GM12878 (cell line): ENCODE results near the gene CNR2. TPM values are rescaled to one million over a fixed set of nuclear protein-coding genes. Genes with fewer than 3 reads are reported as not detected.
A peak's percentile ranks its signal among the peaks of the same experiment; 100 is the strongest.

Source experiments
- BCL11A ChIP-seq: IDR thresholded peaks from 2 replicates; pipeline ENCODE4 v1.6.1; 2011; ENCODE audit warnings: low read depth, low read length
- CHD4 ChIP-seq: fragments of 200-600 bp; sonication (generic); IDR thresholded peaks from 2 replicates; pipeline ENCODE4 v1.6.1; 2016; ENCODE audit warnings: mild to moderate bottlenecking
- ESRRA ChIP-seq: IDR thresholded peaks from 2 replicates; pipeline ENCODE4 v1.6.1; 2012; ENCODE audit warnings: mild to moderate bottlenecking, low read length, improper control_type of control experiment
- FOXM1 ChIP-seq: IDR thresholded peaks from 2 replicates; pipeline ENCODE4 v1.6.1; 2012; ENCODE audit warnings: low read depth, mild to moderate bottlenecking, inconsistent platforms, low read length, moderate library complexity
- KLF5 ChIP-seq: fragments of 450-650 bp; IDR thresholded peaks from 2 replicates; pipeline ENCODE4 v1.6.1; 2014; ENCODE audit warnings: mild to moderate bottlenecking; ENCODE audit not compliant: partially characterized antibody
- MEF2A ChIP-seq: IDR thresholded peaks from 2 replicates; pipeline ENCODE4 v1.6.1; 2011; ENCODE audit warnings: low read depth, mild to moderate bottlenecking, low read length, moderate library complexity; ENCODE audit not compliant: insufficient read depth
- MEF2B ChIP-seq: fragments of 450-650 bp; IDR thresholded peaks from 2 replicates; pipeline ENCODE4 v1.6.1; 2018; ENCODE audit warnings: mild to moderate bottlenecking, moderate library complexity; ENCODE audit not compliant: partially characterized antibody, poor library complexity, severe bottlenecking
- NRF1 ChIP-seq: conservative IDR thresholded peaks from 2 replicates; pipeline ENCODE4 v1.6.1; 2011; ENCODE audit warnings: mild to moderate bottlenecking, low read depth, low read length, improper control_type of control experiment
- POLR2A ChIP-seq: IDR thresholded peaks from 2 replicates; pipeline ENCODE4 v1.6.1; 2011; ENCODE audit warnings: low read depth, mild to moderate bottlenecking, low read length
- RAD21 ChIP-seq: IDR thresholded peaks from 2 replicates; pipeline ENCODE4 v1.6.1; 2011; ENCODE audit warnings: mild to moderate bottlenecking, low read depth, low read length, moderate library complexity; ENCODE audit not compliant: insufficient read depth
- REST ChIP-seq: IDR thresholded peaks from 2 replicates; pipeline ENCODE4 v1.6.1; 2012; ENCODE audit warnings: mild to moderate bottlenecking, low read depth, low read length
- SMC3 ChIP-seq: IDR thresholded peaks from 2 replicates; pipeline ENCODE4 v1.6.1; 2011; ENCODE audit warnings: low read length, improper control_type of control experiment, borderline replicate concordance
- SP1 ChIP-seq: IDR thresholded peaks from one replicate; pipeline ENCODE4 v1.6.1; 2011; ENCODE audit warnings: low read depth, low read length
- SRF ChIP-seq, 2 experiments: IDR thresholded peaks; 2 replicates each; pipeline ENCODE4 v1.6.1; 2011; ENCODE audit warnings: low read depth in 2 of 2, low read length in 2 of 2, mild to moderate bottlenecking in 1 of 2, moderate library complexity in 1 of 2
- TCF12 ChIP-seq: IDR thresholded peaks from 2 replicates; pipeline ENCODE4 v1.6.1; 2011; ENCODE audit warnings: low read depth, mild to moderate bottlenecking, low read length
- YBX1 ChIP-seq: fragments of 450-650 bp; IDR thresholded peaks from 2 replicates; pipeline ENCODE4 v1.6.1; 2016; ENCODE audit warnings: antibody characterized with exemption
- YY1 ChIP-seq: IDR thresholded peaks from 2 replicates; pipeline ENCODE4 v1.6.1; 2011; ENCODE audit warnings: low read depth, mild to moderate bottlenecking, low read length
- ZSCAN29 ChIP-seq: fragments of 450-650 bp; IDR thresholded peaks from 2 replicates; pipeline ENCODE4 v1.6.1; 2017; ENCODE audit warnings: mild to moderate bottlenecking, moderate library complexity
- polyA plus RNA-seq, 11 experiments: library from polyadenylated mRNA; depleted of rRNA in 4 of 11; unstranded in 6 of 11; stranded (reverse) in 5 of 11; fragments of >200 nt; fragmentation: Nextera tagmentation in 4 of 11; fragmentation: Illumina TruSeq in 1 of 11; extraction: Ambion mirVana in 4 of 11; extraction: Trizol in 1 of 11; gene quantifications; 1 replicate in 1 of 11; 2 replicates in 10 of 11; pipeline versions ENCODE4 v1.2.1 to v1.2.3, GENCODE V29; 2011 to 2016; ENCODE audit warnings: inconsistent platforms in 2 of 11, missing spikeins in 2 of 11, low read depth in 1 of 11
- total RNA-seq, 4 experiments: library from RNA; depleted of rRNA in 3 of 4; stranded (reverse); fragments of >200 nt in 3 of 4; fragmentation: Illumina TruSeq in 1 of 4; extraction: Trizol in 1 of 4; gene quantifications; 2 replicates each; pipeline versions ENCODE4 v1.2.1 to v1.2.3, GENCODE V29; 2013 to 2021
- TF ChIP-seq, protein P1 (sequence below): fragments of 450-650 bp; IDR thresholded peaks from 2 replicates; pipeline ENCODE4 v1.6.1; 2016; ENCODE audit warnings: mild to moderate bottlenecking, moderate library complexity, borderline replicate concordance
- TF ChIP-seq, protein P2 (sequence below): IDR thresholded peaks from 2 replicates; pipeline ENCODE4 v1.6.1; 2012; ENCODE audit warnings: low read length, inconsistent platforms
- TF ChIP-seq, protein P3 (sequence below): fragments of 450-650 bp; IDR thresholded peaks from 2 replicates; pipeline ENCODE4 v1.6.1; 2017; ENCODE audit warnings: mild to moderate bottlenecking

Gene CNR2
- total and polyA plus RNA-seq, 10 of the 15 experiments (the other 5 are each of a cell fraction or from before 2014, with no cell fraction given) = 0.46 to 19.8 (median 12.2) TPM

DNA sequence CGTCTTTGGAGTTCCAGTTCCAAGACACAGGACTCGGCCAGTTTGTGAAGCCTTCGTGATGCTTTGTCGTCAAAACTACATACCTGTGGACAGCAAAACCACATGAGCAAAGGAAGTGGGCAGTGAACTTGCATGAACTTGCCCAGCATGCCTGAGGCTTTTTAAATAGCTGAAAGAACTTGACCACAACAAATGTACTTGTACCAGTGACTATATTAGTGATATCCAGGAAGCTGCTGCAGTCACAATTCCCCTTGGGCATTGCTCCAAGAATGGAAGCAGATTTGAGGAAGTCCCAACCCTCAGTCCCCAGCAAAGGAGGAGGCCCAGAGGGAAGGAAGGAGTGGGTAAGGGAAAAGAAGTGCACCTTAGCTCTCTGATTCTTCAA is 47.6 kb downstream of the CNR2 start (continued):
- TF ChIP-seq, protein P1, sequence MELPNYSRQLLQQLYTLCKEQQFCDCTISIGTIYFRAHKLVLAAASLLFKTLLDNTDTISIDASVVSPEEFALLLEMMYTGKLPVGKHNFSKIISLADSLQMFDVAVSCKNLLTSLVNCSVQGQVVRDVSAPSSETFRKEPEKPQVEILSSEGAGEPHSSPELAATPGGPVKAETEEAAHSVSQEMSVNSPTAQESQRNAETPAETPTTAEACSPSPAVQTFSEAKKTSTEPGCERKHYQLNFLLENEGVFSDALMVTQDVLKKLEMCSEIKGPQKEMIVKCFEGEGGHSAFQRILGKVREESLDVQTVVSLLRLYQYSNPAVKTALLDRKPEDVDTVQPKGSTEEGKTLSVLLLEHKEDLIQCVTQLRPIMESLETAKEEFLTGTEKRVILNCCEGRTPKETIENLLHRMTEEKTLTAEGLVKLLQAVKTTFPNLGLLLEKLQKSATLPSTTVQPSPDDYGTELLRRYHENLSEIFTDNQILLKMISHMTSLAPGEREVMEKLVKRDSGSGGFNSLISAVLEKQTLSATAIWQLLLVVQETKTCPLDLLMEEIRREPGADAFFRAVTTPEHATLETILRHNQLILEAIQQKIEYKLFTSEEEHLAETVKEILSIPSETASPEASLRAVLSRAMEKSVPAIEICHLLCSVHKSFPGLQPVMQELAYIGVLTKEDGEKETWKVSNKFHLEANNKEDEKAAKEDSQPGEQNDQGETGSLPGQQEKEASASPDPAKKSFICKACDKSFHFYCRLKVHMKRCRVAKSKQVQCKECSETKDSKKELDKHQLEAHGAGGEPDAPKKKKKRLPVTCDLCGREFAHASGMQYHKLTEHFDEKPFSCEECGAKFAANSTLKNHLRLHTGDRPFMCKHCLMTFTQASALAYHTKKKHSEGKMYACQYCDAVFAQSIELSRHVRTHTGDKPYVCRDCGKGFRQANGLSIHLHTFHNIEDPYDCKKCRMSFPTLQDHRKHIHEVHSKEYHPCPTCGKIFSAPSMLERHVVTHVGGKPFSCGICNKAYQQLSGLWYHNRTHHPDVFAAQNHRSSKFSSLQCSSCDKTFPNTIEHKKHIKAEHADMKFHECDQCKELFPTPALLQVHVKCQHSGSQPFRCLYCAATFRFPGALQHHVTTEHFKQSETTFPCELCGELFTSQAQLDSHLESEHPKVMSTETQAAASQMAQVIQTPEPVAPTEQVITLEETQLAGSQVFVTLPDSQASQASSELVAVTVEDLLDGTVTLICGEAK = no peak
- TF ChIP-seq YBX1 (no peak), REST (peak; percentile 50; the same call in 1 of the 2 replicates), KLF5 (no peak), ZSCAN29 (no peak), MEF2B (peak; percentile 75), BCL11A (peak; percentile 95), POLR2A (no peak), RAD21 (no peak), FOXM1 (peak; percentile 93), CHD4 (no peak), NRF1 (no peak), ESRRA (no peak), SMC3 (no peak), TCF12 (peak; percentile 55; the same call in 1 of the 2 replicates), SRF (IDR thresholded peaks at IDR 0.05; ENCODE audit: low read depth in 2 of 2, low read length in 2 of 2) (no peak), YY1 (0 out of 2 replicates have a peak, but pooled peaks have one; percentile 26), MEF2A (peak; percentile 81), SP1 (peak; percentile 78)
- TF ChIP-seq, protein P2, sequence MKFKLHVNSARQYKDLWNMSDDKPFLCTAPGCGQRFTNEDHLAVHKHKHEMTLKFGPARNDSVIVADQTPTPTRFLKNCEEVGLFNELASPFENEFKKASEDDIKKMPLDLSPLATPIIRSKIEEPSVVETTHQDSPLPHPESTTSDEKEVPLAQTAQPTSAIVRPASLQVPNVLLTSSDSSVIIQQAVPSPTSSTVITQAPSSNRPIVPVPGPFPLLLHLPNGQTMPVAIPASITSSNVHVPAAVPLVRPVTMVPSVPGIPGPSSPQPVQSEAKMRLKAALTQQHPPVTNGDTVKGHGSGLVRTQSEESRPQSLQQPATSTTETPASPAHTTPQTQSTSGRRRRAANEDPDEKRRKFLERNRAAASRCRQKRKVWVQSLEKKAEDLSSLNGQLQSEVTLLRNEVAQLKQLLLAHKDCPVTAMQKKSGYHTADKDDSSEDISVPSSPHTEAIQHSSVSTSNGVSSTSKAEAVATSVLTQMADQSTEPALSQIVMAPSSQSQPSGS = no peak
- TF ChIP-seq, protein P3, sequence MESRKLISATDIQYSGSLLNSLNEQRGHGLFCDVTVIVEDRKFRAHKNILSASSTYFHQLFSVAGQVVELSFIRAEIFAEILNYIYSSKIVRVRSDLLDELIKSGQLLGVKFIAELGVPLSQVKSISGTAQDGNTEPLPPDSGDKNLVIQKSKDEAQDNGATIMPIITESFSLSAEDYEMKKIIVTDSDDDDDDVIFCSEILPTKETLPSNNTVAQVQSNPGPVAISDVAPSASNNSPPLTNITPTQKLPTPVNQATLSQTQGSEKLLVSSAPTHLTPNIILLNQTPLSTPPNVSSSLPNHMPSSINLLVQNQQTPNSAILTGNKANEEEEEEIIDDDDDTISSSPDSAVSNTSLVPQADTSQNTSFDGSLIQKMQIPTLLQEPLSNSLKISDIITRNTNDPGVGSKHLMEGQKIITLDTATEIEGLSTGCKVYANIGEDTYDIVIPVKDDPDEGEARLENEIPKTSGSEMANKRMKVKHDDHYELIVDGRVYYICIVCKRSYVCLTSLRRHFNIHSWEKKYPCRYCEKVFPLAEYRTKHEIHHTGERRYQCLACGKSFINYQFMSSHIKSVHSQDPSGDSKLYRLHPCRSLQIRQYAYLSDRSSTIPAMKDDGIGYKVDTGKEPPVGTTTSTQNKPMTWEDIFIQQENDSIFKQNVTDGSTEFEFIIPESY = no peak
